Activated T-helper 2 cell treated with anti-CD3 and anti-CD28 coated beads, Interferon-gamma antibody, Interleukin-2, Interleukin-4, amounts not matched to agents 10 μg/mL and 5 μg/mL and 100 μg/mL, durations not matched to agents 14 hours and 24 hours and 36 hours (primary cell): ENCODE measurements around the gene FCGR3B. TPM values are rescaled to one million over a fixed set of nuclear protein-coding genes. Genes with fewer than 3 reads are reported as not detected.
"Not testable (repeated sequence)": the region's sequence is repeated elsewhere in the genome, so short reads cannot be mapped to it uniquely, and the experiment has no call there.

Experiments
- DNase-seq: peaks from one replicate; pipeline ENCODE4 v3.0.0; 2021; ENCODE audit warnings: low spot score
- H3K27ac Mint-ChIP-seq: one replicate; pipeline ENCODE4 v1.8.0; 2021; ENCODE audit warnings: mixed read lengths
- H3K27me3 Mint-ChIP-seq: one replicate; pipeline ENCODE4 v1.8.0; 2021; ENCODE audit warnings: low read depth, mixed read lengths
- H3K36me3 Mint-ChIP-seq: one replicate; pipeline ENCODE4 v1.8.0; 2021; ENCODE audit warnings: low read depth, mixed read lengths
- H3K4me1 Mint-ChIP-seq: one replicate; pipeline ENCODE4 v1.8.0; 2021; ENCODE audit warnings: low read depth, mixed read lengths
- H3K4me3 Mint-ChIP-seq: one replicate; pipeline ENCODE4 v1.8.0; 2021; ENCODE audit warnings: low read depth, mild to moderate bottlenecking, moderate library complexity, mixed read lengths
- H3K9me3 Mint-ChIP-seq: one replicate; pipeline ENCODE4 v1.8.0; 2021; ENCODE audit warnings: mixed read lengths
- intact Hi-C: fragments of 100-400 bp; cut with micrococcal nuclease; formaldehyde crosslinking; loops from one replicate; pipeline ENCODE4 v1.15.1; 2023
- total RNA-seq: library from RNA; stranded (reverse); gene quantifications from 2 replicates; pipeline ENCODE4 v1.2.3, GENCODE V29; 2022

The FCGR3B gene
- total RNA-seq, 1 donor from 2014 or later: not detected

- not testable (repeated sequence) for H3K36me3 Mint-ChIP-seq, H3K4me3 Mint-ChIP-seq
- intact Hi-C loops: loop anchor here (5.0 kb wide), 1 partner anchor 78 kb away; no protein-coding TSS in a partner anchor
Measured at GRCh38 chr1:161610198-161610597, 20.8 kb downstream of the FCGR3B start.

DNA sequence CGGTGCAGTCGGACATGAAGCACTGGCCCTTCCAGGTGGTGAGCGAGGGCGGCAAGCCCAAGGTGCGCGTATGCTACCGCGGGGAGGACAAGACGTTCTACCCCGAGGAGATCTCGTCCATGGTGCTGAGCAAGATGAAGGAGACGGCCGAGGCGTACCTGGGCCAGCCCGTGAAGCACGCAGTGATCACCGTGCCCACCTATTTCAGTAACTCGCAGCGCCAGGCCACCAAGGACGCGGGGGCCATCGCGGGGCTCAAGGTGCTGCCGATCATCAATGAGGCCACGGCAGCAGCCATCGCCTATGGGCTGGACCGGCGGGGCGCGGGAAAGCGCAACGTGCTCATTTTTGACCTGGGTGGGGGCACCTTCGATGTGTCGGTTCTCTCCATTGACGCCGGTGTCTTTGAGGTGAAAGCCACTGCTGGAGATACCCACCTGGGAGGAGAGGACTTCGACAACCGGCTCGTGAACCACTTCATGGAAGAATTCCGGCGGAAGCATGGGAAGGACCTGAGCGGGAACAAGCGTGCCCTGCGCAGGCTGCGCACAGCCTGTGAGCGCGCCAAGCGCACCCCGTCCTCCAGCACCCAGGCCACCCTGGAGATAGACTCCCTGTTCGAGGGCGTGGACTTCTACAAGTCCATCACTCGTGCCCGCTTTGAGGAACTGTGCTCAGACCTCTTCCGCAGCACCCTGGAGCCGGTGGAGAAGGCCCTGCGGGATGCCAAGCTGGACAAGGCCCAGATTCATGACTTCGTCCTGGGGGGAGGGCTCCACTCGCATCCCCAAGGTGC is 24.2 kb downstream of the FCGR3B start:
- H3K4me1 Mint-ChIP-seq, DNase-seq, H3K27ac Mint-ChIP-seq, H3K4me3 Mint-ChIP-seq, H3K36me3 Mint-ChIP-seq, intact Hi-C loops, H3K9me3 Mint-ChIP-seq: not testable (repeated sequence)
- H3K27me3 Mint-ChIP-seq: peaks cover 32% of the 10 kb centered on the region

More at GRCh38 chr1:161610198-161610597, 20.8 kb downstream of the FCGR3B start:
- not testable (repeated sequence) for H3K27ac Mint-ChIP-seq, H3K9me3 Mint-ChIP-seq, DNase-seq
- Mint-ChIP-seq H3K27me3 (peaks cover 15% of the 10 kb centered on the region), H3K4me1 (peaks cover 23% of the 10 kb centered on the region)

- H3K9me3 Mint-ChIP-seq, H3K27ac Mint-ChIP-seq, H3K4me3 Mint-ChIP-seq, intact Hi-C loops, H3K4me1 Mint-ChIP-seq, DNase-seq, H3K36me3 Mint-ChIP-seq: not testable (repeated sequence)
- H3K27me3 Mint-ChIP-seq: peaks cover 34% of the 10 kb centered on the region
Measured at GRCh38 chr1:161605762-161606540, 25.0 kb downstream of the FCGR3B start.

GRCh38 chr1:161605024-161605423 is 26.0 kb downstream of the FCGR3B start:
- H3K4me3 Mint-ChIP-seq, DNase-seq, H3K4me1 Mint-ChIP-seq, H3K9me3 Mint-ChIP-seq, H3K27ac Mint-ChIP-seq, intact Hi-C loops, H3K36me3 Mint-ChIP-seq: not testable (repeated sequence)
- H3K27me3 Mint-ChIP-seq: peaks cover 30% of the 10 kb centered on the region

DNA sequence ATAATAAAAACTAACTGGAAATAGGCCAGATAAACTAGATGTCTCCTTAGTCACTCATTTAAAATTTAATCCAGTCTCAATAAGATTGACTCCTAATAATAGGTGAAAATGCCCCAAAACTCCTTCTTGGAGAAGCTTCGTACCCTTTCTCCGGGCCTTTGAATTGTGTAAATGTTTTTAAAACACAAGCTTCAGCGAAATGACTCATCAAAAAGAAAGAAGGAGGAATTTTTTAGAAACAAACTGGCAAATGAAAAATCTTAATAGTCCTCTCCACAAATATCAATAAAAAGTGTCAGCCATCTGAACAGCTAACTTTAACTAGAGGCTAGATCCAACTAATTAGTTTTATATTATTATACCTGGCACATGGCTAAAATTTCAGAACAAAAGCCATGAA is 33.9 kb downstream of the FCGR3B start:
- H3K4me3 Mint-ChIP-seq, intact Hi-C loops: not testable (repeated sequence)

GRCh38 chr1:161595583-161595982 is 35.4 kb downstream of the FCGR3B start:
- H3K27me3 Mint-ChIP-seq, H3K4me3 Mint-ChIP-seq, intact Hi-C loops, DNase-seq, H3K36me3 Mint-ChIP-seq, H3K9me3 Mint-ChIP-seq, H3K27ac Mint-ChIP-seq, H3K4me1 Mint-ChIP-seq: not testable (repeated sequence)

More for the DNA sequence above, 33.9 kb downstream of the FCGR3B start:
- H3K4me1 Mint-ChIP-seq, DNase-seq, H3K27ac Mint-ChIP-seq, H3K27me3 Mint-ChIP-seq, H3K9me3 Mint-ChIP-seq, H3K36me3 Mint-ChIP-seq: not testable (repeated sequence)

DNA sequence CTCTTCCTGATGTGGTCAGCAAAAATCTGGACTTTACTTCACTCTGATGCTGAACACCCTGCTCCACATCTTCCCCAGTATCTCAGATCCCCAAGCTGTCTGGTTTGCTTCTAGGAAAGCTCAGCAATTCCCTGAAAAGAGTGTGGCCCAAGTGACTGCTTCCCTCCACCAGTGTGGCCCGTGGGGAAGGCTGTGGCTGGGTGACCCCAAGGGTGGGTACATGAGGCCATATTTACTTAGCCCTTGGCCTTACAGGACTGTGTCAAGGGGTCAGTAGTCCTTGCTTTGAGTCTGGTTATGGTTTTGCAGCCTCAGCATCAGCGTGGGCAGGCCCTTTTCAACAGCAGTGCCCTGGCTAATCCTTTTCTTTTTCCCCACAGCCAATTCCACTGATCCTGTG is 35.8 kb downstream of the FCGR3B start:
- H3K27ac Mint-ChIP-seq, H3K9me3 Mint-ChIP-seq, DNase-seq, H3K36me3 Mint-ChIP-seq, H3K4me3 Mint-ChIP-seq, H3K4me1 Mint-ChIP-seq, H3K27me3 Mint-ChIP-seq, intact Hi-C loops: not testable (repeated sequence)

- H3K27me3 Mint-ChIP-seq, H3K4me1 Mint-ChIP-seq, H3K9me3 Mint-ChIP-seq, intact Hi-C loops, H3K27ac Mint-ChIP-seq, DNase-seq, H3K4me3 Mint-ChIP-seq, H3K36me3 Mint-ChIP-seq: not testable (repeated sequence)
Measured at GRCh38 chr1:161594269-161594984, 36.5 kb downstream of the FCGR3B start.

GRCh38 chr1:161593092-161593755 is 37.8 kb downstream of the FCGR3B start:
- H3K27ac Mint-ChIP-seq: not testable (repeated sequence)

GRCh38 chr1:161592586-161592985 is 38.4 kb downstream of the FCGR3B start:
- H3K27me3 Mint-ChIP-seq, H3K4me1 Mint-ChIP-seq, H3K4me3 Mint-ChIP-seq, intact Hi-C loops, H3K27ac Mint-ChIP-seq, H3K9me3 Mint-ChIP-seq, H3K36me3 Mint-ChIP-seq, DNase-seq: not testable (repeated sequence)

More at GRCh38 chr1:161593092-161593755, 37.8 kb downstream of the FCGR3B start:
- intact Hi-C loops, H3K27me3 Mint-ChIP-seq, H3K4me3 Mint-ChIP-seq, H3K9me3 Mint-ChIP-seq, DNase-seq, H3K36me3 Mint-ChIP-seq, H3K4me1 Mint-ChIP-seq: not testable (repeated sequence)

DNA sequence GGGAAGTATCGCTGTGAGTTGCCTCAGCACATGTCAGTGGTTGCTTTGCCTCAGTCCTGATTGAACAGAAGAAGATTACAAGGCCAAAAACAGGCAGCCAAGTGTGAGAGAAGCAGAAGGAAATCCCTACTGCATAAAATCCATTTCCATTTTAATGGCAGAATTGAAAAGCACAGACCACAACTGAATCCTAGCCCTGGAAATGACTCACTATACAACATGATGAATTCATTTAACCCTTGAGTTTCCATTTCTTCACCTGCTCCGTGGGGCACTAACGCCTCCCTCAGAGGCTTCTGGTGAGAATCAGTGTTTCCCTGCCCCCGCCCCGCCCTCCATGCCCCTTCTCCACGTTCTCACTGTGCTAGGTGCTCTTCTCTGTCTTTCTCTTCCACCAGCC is 41.1 kb downstream of the FCGR3B start:
- H3K9me3 Mint-ChIP-seq, H3K4me3 Mint-ChIP-seq, H3K27me3 Mint-ChIP-seq, H3K36me3 Mint-ChIP-seq, H3K27ac Mint-ChIP-seq, H3K4me1 Mint-ChIP-seq, intact Hi-C loops, DNase-seq: not testable (repeated sequence)

DNA sequence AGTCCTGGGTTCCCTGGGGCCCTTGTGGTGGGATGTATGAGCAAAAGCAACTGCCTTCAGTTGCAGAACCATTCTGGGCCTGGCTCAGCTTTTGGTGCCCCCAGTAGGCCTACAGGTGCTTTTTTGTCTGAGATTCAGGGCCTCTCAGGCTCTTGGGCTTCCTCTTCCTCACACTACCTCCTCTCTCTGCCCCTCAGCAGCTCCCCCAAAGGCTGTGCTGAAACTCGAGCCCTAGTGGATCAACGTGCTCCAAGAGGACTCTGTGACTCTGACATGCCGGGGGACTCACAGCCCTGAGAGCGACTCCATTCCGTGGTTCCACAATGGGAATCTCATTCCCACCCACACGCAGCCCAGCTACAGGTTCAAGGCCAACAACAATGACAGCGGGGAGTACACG is 41.6 kb downstream of the FCGR3B start:
- H3K27ac Mint-ChIP-seq, H3K4me1 Mint-ChIP-seq, H3K27me3 Mint-ChIP-seq, H3K4me3 Mint-ChIP-seq, H3K36me3 Mint-ChIP-seq, H3K9me3 Mint-ChIP-seq, DNase-seq, intact Hi-C loops: not testable (repeated sequence)
